Naive B cell (primary cell): Measurements from ENCODE around the gene JAG1. TPM values are rescaled to one million over a fixed set of nuclear protein-coding genes. Genes with fewer than 3 reads are reported as not detected.

Experiments used
- ATAC-seq, 2 donors: fragments of 150-1000 bp; cut with Tn5 transposase; 2 replicates each; pipeline ENCODE4 v1.10.0; 2021; ENCODE audit warnings: low read depth in 2 of 2, mild to moderate bottlenecking in 2 of 2, moderate library complexity in 2 of 2
- DNase-seq: peaks from one replicate; pipeline ENCODE4 v3.0.0; 2022
- H3K27ac Mint-ChIP-seq, 6 donors: one replicate each; pipeline ENCODE4 v1.8.0; 2020 to 2022; ENCODE audit warnings: mild to moderate bottlenecking in 6 of 6, mixed read lengths in 6 of 6, moderate library complexity in 5 of 6, inconsistent platforms in 2 of 6
- H3K27me3 Mint-ChIP-seq, 3 donors: one replicate each; pipeline ENCODE4 v1.8.0; 2021 to 2022; ENCODE audit warnings: mixed read lengths in 3 of 3, mild to moderate bottlenecking in 1 of 3
- H3K36me3 Mint-ChIP-seq, 2 donors: one replicate each; pipeline ENCODE4 v1.8.0; 2020 to 2022; ENCODE audit warnings: mixed read lengths in 2 of 2, inconsistent platforms in 1 of 2, mild to moderate bottlenecking in 1 of 2
- H3K4me1 Mint-ChIP-seq, 3 donors: one replicate each; pipeline ENCODE4 v1.8.0; 2020 to 2022; ENCODE audit warnings: mixed read lengths in 3 of 3, inconsistent platforms in 1 of 3, mild to moderate bottlenecking in 1 of 3, moderate library complexity in 1 of 3
- H3K4me3 Mint-ChIP-seq, 8 donors: one replicate each; pipeline ENCODE4 v1.8.0; 2020 to 2022; ENCODE audit warnings: mild to moderate bottlenecking in 8 of 8, mixed read lengths in 8 of 8, moderate library complexity in 8 of 8, inconsistent platforms in 2 of 8
- H3K9me3 Mint-ChIP-seq, 7 donors: one replicate each; pipeline ENCODE4 v1.8.0; 2020 to 2022; ENCODE audit warnings: mixed read lengths in 7 of 7, mild to moderate bottlenecking in 5 of 7, inconsistent platforms in 2 of 7, moderate library complexity in 1 of 7
- polyA plus RNA-seq, 6 donors: library from polyadenylated mRNA; unstranded; fragments of 300-500 nt; fragmentation: Illumina TruSeq; gene quantifications; one replicate each; pipeline ENCODE4 v1.2.3, GENCODE V29; 2021; ENCODE audit warnings: low read depth in 6 of 6

Gene JAG1
- polyA plus RNA-seq, 6 donors from 2014 or later = 0.05 to 0.06 (median 0.06) TPM; not detected in 3

DNA sequence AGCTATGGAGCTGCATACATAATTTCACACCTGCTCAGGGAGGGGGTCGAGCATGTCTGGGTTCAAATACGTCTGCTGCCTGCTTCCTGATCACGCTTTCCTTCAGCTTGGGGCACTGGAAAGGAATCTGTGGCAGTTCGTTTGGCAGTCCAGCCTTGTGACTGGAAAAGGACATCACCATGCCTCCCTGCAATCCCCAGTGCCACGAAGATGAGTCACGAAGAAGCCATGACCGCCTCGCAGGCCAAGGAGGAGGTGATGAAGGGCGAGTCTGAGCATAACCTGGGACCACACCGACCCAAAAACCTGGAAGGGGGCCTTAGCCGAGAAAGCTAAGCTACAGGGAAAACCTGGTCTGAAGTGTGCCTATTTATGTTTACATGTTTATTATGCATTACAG, 13.1 kb downstream of the JAG1 start:
- Mint-ChIP-seq H3K4me1 (no peaks in the 10 kb centered on the region), H3K4me3 (no peak overlapping the region), H3K27me3 (peaks cover 28 to 47% (median 38%) of the 10 kb centered on the region in 3 donors), H3K9me3 (peaks cover 0 to 2% (median 0%) of the 10 kb centered on the region in 7 donors), H3K36me3 (no peaks in the 10 kb centered on the region), H3K27ac (no peak overlapping the region)
- DNase-seq = no peak
- ATAC-seq = no peak

DNA sequence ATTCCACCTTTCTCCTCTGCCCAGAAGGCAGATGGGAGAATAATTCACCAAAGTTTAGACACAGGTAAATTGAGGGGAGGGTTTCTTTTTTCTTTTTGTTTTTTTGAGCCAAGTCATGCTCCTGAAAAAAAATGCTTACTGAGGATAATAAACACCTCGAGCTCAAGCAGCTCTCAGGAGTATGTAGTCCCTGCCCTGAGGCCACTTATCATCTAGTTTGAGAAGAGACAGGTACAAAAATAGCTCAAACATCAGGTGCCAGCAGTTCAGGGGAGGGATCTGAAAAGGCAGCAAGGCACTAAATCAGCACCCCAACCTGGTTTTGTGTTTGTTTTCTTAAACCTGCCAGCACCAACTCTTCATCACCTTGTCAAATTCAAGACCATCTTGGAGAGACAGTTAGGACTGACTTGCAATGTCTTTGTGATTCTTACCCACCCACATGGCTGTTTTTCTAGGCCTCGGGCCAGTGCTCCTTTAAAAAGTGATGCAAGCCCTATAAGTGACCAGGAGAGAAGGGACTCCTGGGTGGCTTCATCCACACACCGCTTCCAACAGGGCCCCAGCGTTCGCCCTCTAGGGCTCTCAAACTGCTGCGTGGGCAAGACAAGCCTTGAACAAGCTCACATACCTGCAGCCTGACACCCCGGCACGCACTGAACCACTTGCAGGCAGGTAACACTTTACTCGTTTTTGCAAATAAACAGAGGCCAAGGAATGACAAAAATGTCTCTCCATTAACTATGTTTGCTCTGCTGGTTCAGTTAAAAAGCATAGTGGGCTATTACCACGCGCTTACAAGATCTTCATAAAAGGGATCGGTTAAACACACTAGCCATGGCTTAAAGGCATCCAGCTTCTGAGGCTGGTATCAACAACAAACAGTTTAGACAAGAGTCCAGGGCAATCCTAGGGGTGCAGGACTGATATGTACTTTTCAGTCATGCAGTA, 13.9 kb downstream of the JAG1 start:
- peaks cover 20 to 42% (median 41%) of the 10 kb centered on the region in 3 donors for H3K27me3 Mint-ChIP-seq
- H3K36me3 Mint-ChIP-seq = no peaks in the 10 kb centered on the region

DNA sequence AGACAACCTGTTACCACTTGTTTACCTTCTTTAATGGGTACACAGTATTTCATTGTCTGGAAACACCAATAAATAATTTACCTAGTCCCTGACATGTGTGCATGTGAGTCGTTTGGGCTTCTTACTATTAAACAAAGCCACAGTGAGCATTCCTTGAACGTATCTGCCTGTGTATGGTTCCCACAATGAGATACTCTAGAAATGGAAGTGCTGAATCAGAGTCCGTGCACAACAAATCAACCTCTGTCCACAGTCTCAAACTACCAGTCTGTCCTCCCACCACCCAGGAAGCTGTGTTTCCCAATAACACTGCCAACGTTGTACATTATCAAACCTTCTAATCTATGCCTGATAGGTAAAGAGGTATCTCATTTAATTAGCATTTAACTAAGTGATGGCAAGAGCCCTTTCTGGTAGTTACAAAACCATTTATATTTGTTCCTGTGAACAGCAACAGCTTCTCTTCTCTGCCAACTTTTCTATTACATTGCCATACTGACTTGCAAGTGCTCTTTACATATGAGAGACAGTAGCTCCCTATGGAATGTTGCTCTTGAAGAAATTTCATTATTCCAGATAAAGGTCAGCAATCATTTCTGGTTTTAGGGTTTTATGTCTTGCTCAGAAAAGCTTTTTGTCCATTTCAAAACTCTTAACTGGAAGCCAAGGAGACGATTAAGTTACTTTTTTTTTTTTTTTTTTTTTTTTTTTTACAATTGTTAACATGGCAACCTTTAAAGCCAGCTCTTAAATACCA, 14.7 kb downstream of the JAG1 start:
- DNase-seq = no peak
- Mint-ChIP-seq H3K27me3 (peaks cover 12 to 48% (median 37%) of the 10 kb centered on the region in 3 donors), H3K9me3 (peaks cover 0 to 2% (median 0%) of the 10 kb centered on the region in 7 donors), H3K4me1 (no peaks in the 10 kb centered on the region), H3K4me3 (no peak overlapping the region), H3K27ac (no peak overlapping the region), H3K36me3 (no peaks in the 10 kb centered on the region)
- no peak for ATAC-seq

More for the DNA sequence above, 13.9 kb downstream of the JAG1 start:
- ATAC-seq = no peak
- Mint-ChIP-seq H3K9me3 (peaks cover 0 to 2% (median 0%) of the 10 kb centered on the region in 7 donors), H3K4me1 (no peaks in the 10 kb centered on the region), H3K4me3 (no peak overlapping the region), H3K27ac (no peak overlapping the region)
- no peak for DNase-seq

DNA sequence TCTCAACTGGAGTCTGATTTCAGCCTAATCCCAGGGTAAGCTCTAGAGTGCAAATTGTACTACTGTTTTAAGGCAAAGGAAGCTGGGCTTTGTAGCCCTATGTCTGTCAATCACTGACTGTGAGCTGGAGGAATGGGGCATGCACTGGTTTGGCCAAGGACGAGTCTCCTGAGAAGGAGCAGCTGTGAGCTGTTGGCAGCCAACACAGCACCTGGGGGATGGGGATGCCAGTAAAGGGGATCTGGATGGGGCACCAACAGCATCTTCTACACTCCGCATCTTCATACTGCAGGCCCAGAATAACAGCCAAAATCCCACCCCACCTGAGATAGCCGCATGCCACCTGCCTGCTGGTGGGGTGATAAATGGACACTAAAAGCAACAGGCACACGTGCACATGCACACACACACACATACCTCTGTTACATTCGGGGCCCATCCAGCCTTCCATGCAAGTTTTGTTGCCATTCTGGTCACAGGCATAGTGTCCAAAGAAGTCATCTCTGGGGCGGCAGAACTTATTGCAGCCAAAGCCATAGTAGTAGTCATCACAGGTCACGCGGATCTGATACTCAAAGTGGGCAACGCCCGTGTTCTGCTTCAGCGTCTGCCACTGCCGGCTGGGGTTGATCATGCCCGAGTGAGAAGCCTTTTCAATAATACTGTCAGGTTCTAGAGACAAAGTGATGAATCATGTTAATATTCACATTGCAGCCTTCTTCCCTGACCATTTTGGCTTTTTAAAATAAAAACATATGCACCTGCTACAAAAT, 15.6 kb downstream of the JAG1 start:
- no peaks in the 10 kb centered on the region for H3K4me1 Mint-ChIP-seq
- H3K4me3 Mint-ChIP-seq = no peak overlapping the region
- no peak for DNase-seq
- H3K9me3 Mint-ChIP-seq = peaks cover 0 to 2% (median 0%) of the 10 kb centered on the region in 7 donors
- H3K36me3 Mint-ChIP-seq = no peaks in the 10 kb centered on the region
- peaks cover 8 to 50% (median 30%) of the 10 kb centered on the region in 3 donors for H3K27me3 Mint-ChIP-seq
- ATAC-seq = no peak
- H3K27ac Mint-ChIP-seq = no peak overlapping the region

DNA sequence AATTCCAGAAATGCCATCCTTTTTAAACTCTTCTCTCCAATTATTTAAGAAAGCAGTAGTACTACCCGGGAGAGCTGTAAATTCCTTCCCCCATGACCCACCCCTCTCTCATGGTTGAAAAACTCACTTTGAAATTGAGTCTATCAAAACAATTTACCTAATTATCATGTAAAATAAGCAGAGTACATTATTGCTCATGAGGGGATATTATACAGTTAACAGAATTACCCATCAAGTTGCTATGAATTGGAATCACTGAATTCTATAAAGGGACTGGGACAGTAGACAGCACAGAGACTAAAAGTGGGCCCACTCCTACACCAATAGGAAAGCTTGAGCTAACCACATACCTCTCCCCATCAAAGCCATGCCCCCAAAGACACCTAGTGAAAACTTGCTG, 16.3 kb downstream of the JAG1 start:
- Mint-ChIP-seq H3K27me3 (peaks cover 8 to 42% (median 22%) of the 10 kb centered on the region in 3 donors), H3K27ac (no peak overlapping the region), H3K4me3 (no peak overlapping the region), H3K9me3 (peaks cover 0 to 2% (median 0%) of the 10 kb centered on the region in 7 donors), H3K4me1 (no peaks in the 10 kb centered on the region), H3K36me3 (no peaks in the 10 kb centered on the region)
- ATAC-seq (no peak), DNase-seq (no peak)

DNA sequence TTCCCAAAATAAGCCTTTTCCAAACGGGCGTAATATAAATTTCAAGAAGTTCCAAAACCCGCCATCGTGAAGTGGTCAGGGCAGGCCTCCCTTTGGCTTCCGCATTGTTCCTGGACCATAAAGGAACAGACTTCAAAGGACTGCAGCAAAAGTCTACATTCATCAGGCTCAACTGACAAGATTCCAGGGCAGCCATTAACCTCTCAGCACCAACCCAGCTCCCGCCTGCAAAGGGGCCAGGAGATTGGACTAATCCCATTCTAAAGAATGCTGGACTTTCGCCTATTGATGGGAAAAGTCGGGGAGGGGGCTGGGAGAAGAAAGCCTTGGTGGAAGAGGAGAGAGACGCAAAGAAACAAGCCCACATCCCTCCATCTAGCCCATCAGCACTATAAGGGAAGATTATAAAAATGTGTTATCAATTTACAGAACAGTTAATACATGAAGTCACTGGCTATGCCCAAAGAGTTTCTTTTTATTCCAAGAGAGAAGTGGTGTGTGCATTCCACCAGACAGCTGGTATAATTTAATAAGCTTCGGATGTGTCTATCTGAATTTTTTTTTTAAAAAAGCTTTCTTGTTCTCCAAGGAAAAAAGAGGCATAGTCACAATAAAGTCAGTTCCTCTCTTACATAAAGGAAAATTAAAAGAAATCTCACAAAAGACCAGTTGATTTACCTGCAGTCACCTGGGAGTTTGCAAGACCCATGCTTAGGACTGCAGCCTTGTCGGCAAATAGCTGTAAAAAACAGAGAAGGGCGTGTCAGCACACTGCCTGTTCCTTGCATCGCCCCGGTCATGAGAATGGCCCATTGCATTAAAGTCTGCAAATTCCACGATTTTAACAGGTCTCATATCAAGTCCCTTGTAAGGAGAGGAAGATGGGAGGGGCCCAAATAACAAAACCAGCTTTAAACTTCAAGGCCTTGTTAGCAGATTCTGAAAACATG, 17.8 kb downstream of the JAG1 start:
- ATAC-seq = no peak
- Mint-ChIP-seq H3K36me3 (no peaks in the 10 kb centered on the region), H3K4me3 (no peak overlapping the region), H3K27me3 (peaks cover 0 to 29% (median 8%) of the 10 kb centered on the region in 3 donors), H3K27ac (peak overlapping the region in 1 of 6 donors; percentile 24), H3K9me3 (peaks cover 0 to 2% (median 0%) of the 10 kb centered on the region in 7 donors), H3K4me1 (no peaks in the 10 kb centered on the region)
- DNase-seq = no peak

DNA sequence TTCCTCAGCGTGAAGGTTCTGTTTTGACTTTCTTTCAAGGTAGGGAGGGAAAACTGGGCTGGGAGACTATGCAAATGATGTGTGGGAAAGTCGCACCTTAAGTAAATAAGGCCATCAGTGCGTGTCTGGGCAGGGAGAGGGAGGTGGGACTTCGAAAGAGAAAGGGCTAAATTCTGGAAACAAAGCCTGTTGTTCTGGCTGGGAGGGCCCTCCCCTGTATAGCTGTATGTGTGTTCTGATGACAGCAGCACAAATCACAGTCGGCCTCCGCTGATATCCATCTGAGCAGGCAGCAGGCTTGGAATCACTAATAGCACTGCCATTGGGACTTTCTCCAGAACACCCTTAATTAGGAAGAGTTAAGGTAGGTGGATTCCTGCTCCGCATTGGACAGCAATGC, 19.2 kb downstream of the JAG1 start:
- Mint-ChIP-seq H3K4me3 (no peak overlapping the region), H3K27me3 (peaks cover 0 to 22% (median 0%) of the 10 kb centered on the region in 3 donors), H3K4me1 (no peaks in the 10 kb centered on the region), H3K9me3 (no peaks in the 10 kb centered on the region), H3K36me3 (no peaks in the 10 kb centered on the region), H3K27ac (no peak overlapping the region)
- DNase-seq = no peak
- no peak for ATAC-seq

DNA sequence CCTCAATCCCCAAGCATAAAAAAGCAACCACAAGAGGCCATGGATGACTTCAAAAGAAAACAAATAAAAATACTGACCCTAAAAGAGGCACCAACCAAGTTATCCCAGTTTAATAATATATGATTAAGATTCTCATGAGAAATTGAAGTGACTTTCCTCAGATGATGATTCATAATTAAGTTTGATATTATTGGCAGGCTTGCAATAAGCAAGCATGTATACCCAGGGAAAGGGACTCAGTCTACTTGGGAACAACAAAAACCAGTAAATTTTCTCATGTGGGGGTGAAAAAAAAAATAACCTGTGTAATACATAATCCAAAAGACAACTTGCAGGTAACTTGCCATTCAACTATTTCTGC, 19.6 kb downstream of the JAG1 start:
- Mint-ChIP-seq H3K27me3 (peaks cover 0 to 22% (median 0%) of the 10 kb centered on the region in 3 donors), H3K4me1 (no peaks in the 10 kb centered on the region), H3K27ac (no peak overlapping the region), H3K36me3 (no peaks in the 10 kb centered on the region), H3K9me3 (no peaks in the 10 kb centered on the region), H3K4me3 (no peak overlapping the region)
- no peak for DNase-seq
- ATAC-seq = no peak

DNA sequence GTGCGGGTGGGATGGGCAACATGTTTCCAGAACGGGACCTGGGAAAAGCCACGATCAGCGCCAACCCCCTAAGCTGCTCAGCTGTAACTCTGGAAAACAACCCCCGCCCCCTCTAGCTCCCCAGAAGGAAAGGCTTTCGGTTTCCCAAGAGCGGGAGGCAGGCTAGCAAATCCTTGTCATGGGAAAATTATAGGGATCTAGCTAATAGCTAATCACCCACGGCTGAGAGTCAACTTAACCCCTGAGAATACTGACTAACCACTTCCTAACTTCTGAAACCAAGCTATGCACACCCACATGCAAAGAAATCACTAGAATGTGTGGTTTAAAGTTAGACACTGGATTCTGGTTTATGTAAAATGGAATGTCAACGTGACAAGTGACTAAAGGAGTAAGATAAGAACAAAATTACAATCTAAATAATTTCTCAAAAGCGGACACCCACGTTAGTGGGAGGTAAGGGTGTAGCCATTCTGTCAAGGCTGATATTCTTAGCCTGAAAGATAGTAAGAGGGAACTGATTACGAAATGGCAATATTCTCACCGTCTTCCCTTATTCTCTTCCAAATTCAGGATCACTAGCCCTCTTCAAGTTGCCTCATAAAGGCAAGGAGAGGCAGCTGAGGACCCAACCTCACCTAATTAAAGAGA, 20.1 kb downstream of the JAG1 start:
- DNase-seq = no peak
- Mint-ChIP-seq H3K4me1 (no peaks in the 10 kb centered on the region), H3K9me3 (no peaks in the 10 kb centered on the region), H3K4me3 (no peak overlapping the region), H3K27ac (no peak overlapping the region), H3K36me3 (no peaks in the 10 kb centered on the region), H3K27me3 (peaks cover 0 to 22% (median 0%) of the 10 kb centered on the region in 3 donors)
- ATAC-seq = no peak

DNA sequence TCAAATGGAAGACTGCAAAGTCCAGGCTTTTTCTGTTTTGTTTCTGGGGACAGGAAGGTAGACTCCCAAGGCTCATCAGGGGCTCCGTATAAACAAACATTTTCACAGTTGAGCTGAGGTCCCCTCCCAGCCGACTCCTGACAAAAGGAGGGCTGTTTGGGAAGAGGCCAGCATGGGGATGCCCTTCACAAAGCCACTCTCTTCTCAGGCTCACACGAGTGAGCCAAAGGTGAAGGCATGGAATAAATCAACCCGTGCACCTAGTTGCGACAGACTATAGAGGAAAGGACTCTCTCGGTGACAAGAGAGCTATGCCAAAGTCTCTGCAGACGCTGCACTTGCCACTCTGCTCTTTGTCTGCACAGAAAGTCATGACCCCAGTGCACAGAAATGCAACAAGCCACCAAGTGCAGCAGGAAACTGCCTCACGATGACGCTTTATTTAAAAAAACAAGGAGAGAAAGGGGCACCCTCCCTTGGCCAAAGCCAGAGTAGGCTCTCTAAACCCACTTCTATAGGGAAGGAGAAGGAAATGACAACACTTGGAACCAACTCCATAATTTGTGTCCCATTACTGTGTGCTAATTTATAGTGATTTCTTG, 21.0 kb downstream of the JAG1 start:
- H3K4me3 Mint-ChIP-seq = no peak overlapping the region

DNA sequence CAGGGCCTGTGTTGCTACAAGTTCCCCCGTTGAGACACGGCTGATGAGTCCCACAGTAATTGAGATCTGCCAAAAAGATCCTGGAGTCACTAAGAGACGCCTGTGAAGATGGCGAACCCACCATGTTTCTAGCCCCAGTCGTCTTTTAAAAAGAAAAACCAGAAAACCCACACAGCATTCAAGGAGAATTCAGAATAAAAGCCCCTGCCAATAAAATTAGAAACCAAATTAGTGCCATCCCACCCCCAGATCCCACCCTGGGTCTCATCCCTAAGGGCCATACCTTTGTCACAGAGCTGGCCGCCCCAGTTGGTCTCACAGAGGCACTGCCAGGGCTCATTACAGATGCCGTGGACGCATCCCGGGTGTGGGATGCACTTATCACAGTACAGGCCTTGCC, 21.6 kb downstream of the JAG1 start:
- peaks cover 4 to 26% (median 13%) of the 10 kb centered on the region in 3 donors for H3K27me3 Mint-ChIP-seq
- H3K4me3 Mint-ChIP-seq = no peak overlapping the region
- no peak overlapping the region for H3K27ac Mint-ChIP-seq
- no peaks in the 10 kb centered on the region for H3K9me3 Mint-ChIP-seq
- DNase-seq (no peak), ATAC-seq (no peak)
- no peaks in the 10 kb centered on the region for H3K4me1 Mint-ChIP-seq
- H3K36me3 Mint-ChIP-seq = no peaks in the 10 kb centered on the region

More for the DNA sequence above, 21.0 kb downstream of the JAG1 start:
- Mint-ChIP-seq H3K27me3 (peaks cover 4 to 24% (median 8%) of the 10 kb centered on the region in 3 donors), H3K9me3 (no peaks in the 10 kb centered on the region), H3K4me1 (no peaks in the 10 kb centered on the region), H3K36me3 (no peaks in the 10 kb centered on the region), H3K27ac (no peak overlapping the region)
- no peak for DNase-seq
- ATAC-seq = no peak
